Erythroblast (primary cell): Measurements from ENCODE around the gene KIFBP.
A peak's percentile ranks its signal among the peaks of the same experiment; 100 is the strongest.
"Not testable (repeated sequence)": the region's sequence is repeated elsewhere in the genome, so short reads cannot be mapped to it uniquely, and the experiment has no call there.

Source experiments
- DNase-seq, 2 experiments: peaks; one replicate each; lab custom pipeline; 2025; lab: John Stamatoyannopoulos, UW
- GATA1 ChIP-seq: IDR thresholded peaks from 2 replicates; pipeline ENCODE4 v1.6.1; 2011; ENCODE audit warnings: low read depth, mild to moderate bottlenecking, control low read depth, low read length, moderate library complexity
- POLR2A ChIP-seq: IDR thresholded peaks from 2 replicates; pipeline ENCODE4 v1.6.1; 2011; ENCODE audit warnings: mild to moderate bottlenecking, low read length

KIFBP gene

GRCh38 chr10:68988530-68989316, at the start of gene KIFBP:
Gene KIFBP (plus strand): TSS chr10:68988803. CDS start chr10:68988833, 30 bp downstream.
- TF ChIP-seq POLR2A (peak; percentile 86), GATA1 (no peak)
- DNase-seq = peak; percentile 95 to 97

GRCh38 chr10:68938884-68939283, 49.7 kb upstream of the KIFBP start:
- no peak for DNase-seq
- TF ChIP-seq POLR2A (no peak), GATA1 (no peak)

GRCh38 chr10:68940917-68941316, 47.7 kb upstream of the KIFBP start:
- not testable (repeated sequence) for DNase-seq

GRCh38 chr10:68950598-68950997, 38.0 kb upstream of the KIFBP start:
- TF ChIP-seq GATA1 (no peak), POLR2A (no peak)
- DNase-seq = no peak

GRCh38 chr10:68954904-68955303, 33.7 kb upstream of the KIFBP start:
- TF ChIP-seq POLR2A = no peak
- TF ChIP-seq GATA1 = no peak
- DNase-seq = no peak

- DNase-seq = peak in 1 of 2 experiments; percentile 81
- TF ChIP-seq POLR2A (no peak), GATA1 (no peak)
Observed at GRCh38 chr10:68955355-68955831, 33.2 kb upstream of the KIFBP start.

GRCh38 chr10:68955832-68956532, 32.6 kb upstream of the KIFBP start, which contains the start of gene DDX21:
Gene DDX21 (plus strand): TSS chr10:68956170. CDS start chr10:68956226, 56 bp downstream.
- no peak for TF ChIP-seq GATA1
- peak; percentile 97 for TF ChIP-seq POLR2A
- DNase-seq = peak; percentile 93

- TF ChIP-seq GATA1 (no peak), POLR2A (no peak)
- no peak for DNase-seq
Observed at GRCh38 chr10:68957284-68957615, 31.4 kb upstream of the KIFBP start.

GRCh38 chr10:68957654-68958053, 30.9 kb upstream of the KIFBP start:
- no peak for DNase-seq
- TF ChIP-seq GATA1 (no peak), POLR2A (no peak)

GRCh38 chr10:68959695-68960527, 28.7 kb upstream of the KIFBP start:
- TF ChIP-seq GATA1 = no peak
- TF ChIP-seq POLR2A = no peak
- no peak for DNase-seq

- DNase-seq = no peak
- TF ChIP-seq POLR2A (no peak), GATA1 (no peak)
Observed at GRCh38 chr10:68963151-68963550, 25.5 kb upstream of the KIFBP start.

- DNase-seq = no peak
Observed at GRCh38 chr10:68973975-68974374, 14.6 kb upstream of the KIFBP start.

GRCh38 chr10:68975936-68976473, 12.6 kb upstream of the KIFBP start:
- DNase-seq = not testable (repeated sequence)

More at GRCh38 chr10:68973975-68974374, 14.6 kb upstream of the KIFBP start:
- no peak for TF ChIP-seq GATA1
- no peak for TF ChIP-seq POLR2A

GRCh38 chr10:68979738-68980137, 8.9 kb upstream of the KIFBP start:
- DNase-seq = not testable (repeated sequence)
